Tibial artery (tissue), 4 donors: ENCODE data around the gene BEND7.

Experiments
- DNase-seq, 2 donors: peaks; one replicate each; pipeline ENCODE4 v3.0.0-alpha.2; 2019
- H3K27ac ChIP-seq, 2 donors: fragments of 200-600 bp; sonication (generic) in 1 of 2; 1 replicate in 1 of 2; 2 replicates in 1 of 2; pipeline ENCODE4 v1.5.1; 2018 to 2019; ENCODE audit warnings: mild to moderate bottlenecking in 1 of 2
- H3K27me3 ChIP-seq, 2 donors: fragments of 200-600 bp; sonication (generic) in 1 of 2; one replicate each; pipeline versions ENCODE4 v1.5.1 to v1.6.0; 2016 to 2019
- H3K36me3 ChIP-seq, 3 donors: fragments of 200-600 bp; sonication (generic) in 2 of 3; one replicate each; pipeline ENCODE4 v1.5.1; 2016 to 2019; ENCODE audit warnings: mild to moderate bottlenecking in 2 of 3
- H3K4me1 ChIP-seq, 4 donors: fragments of 200-600 bp; sonication (generic) in 2 of 4; 1 replicate in 3 of 4; 2 replicates in 1 of 4; pipeline ENCODE4 v1.5.1; 2016 to 2019
- H3K4me3 ChIP-seq, 2 donors: fragments of 200-600 bp; sonication (generic) in 1 of 2; 1 replicate in 1 of 2; 2 replicates in 1 of 2; pipeline ENCODE4 v1.5.1; 2018 to 2019; ENCODE audit warnings: mild to moderate bottlenecking in 2 of 2
- H3K9me3 ChIP-seq, 3 donors: fragments of 200-600 bp; sonication (generic) in 1 of 3; one replicate each; pipeline ENCODE4 v1.5.1; 2016 to 2019
- CTCF ChIP-seq, 2 experiments: fragments of 200-600 bp in 1 of 2; fragments of 450-650 bp in 1 of 2; IDR thresholded peaks; one replicate each; pipeline ENCODE4 v1.5.1; 2017 to 2019; ENCODE audit warnings: antibody characterized with exemption in 2 of 2, mild to moderate bottlenecking in 1 of 2, moderate library complexity in 1 of 2
- intact Hi-C: fragments of 100-400 bp; cut with DNase I; formaldehyde crosslinking; loops from one replicate; pipeline ENCODE4 v1.15.0; 2023; ENCODE audit warnings: low total_unique reads

BEND7 gene

GRCh38 chr10:13400196-13400965, 128.4 kb downstream of the BEND7 start:
- Histone ChIP-seq H3K27me3 (peaks cover 0 to 2% of the 10 kb centered on the region in 2 donors), H3K4me3 (no peak overlapping the region), H3K9me3 (peaks cover 0 to 4% (median 0%) of the 10 kb centered on the region in 3 donors), H3K36me3 (no peaks in the 10 kb centered on the region), H3K4me1 (no peaks in the 10 kb centered on the region), H3K27ac (no peak overlapping the region)
- DNase-seq, result no peak
- intact Hi-C loops, result no loop called here
- no peak for TF ChIP-seq CTCF (IDR thresholded peaks at IDR 0.05)

- intact Hi-C loops, result no loop called here
- no peaks in the 10 kb centered on the region for H3K36me3 ChIP-seq
These were observed 129.1 kb downstream of the BEND7 start for GRCh38 chr10:13399752-13400151.

GRCh38 chr10:13399236-13399635, 129.6 kb downstream of the BEND7 start:
- TF ChIP-seq CTCF (IDR thresholded peaks at IDR 0.05), result no peak
- Histone ChIP-seq H3K9me3 (peaks cover 0 to 4% (median 0%) of the 10 kb centered on the region in 3 donors), H3K27me3 (peaks cover 0 to 4% of the 10 kb centered on the region in 2 donors), H3K4me1 (no peaks in the 10 kb centered on the region), H3K4me3 (no peak overlapping the region), H3K27ac (no peak overlapping the region), H3K36me3 (no peaks in the 10 kb centered on the region)
- DNase-seq, result no peak
- intact Hi-C loops, result no loop called here

More at GRCh38 chr10:13399752-13400151, 129.1 kb downstream of the BEND7 start:
- DNase-seq, result no peak
- H3K4me1 ChIP-seq, result no peaks in the 10 kb centered on the region
- TF ChIP-seq CTCF (IDR thresholded peaks at IDR 0.05), result no peak
- peaks cover 0 to 4% (median 0%) of the 10 kb centered on the region in 3 donors for H3K9me3 ChIP-seq
- peaks cover 0 to 4% of the 10 kb centered on the region in 2 donors for H3K27me3 ChIP-seq
- no peak overlapping the region for H3K4me3 ChIP-seq
- H3K27ac ChIP-seq, result no peak overlapping the region

- no peak for TF ChIP-seq CTCF (IDR thresholded peaks at IDR 0.05)
- intact Hi-C loops, result no loop called here
- Histone ChIP-seq H3K27ac (no peak overlapping the region), H3K4me3 (no peak overlapping the region), H3K9me3 (peaks cover 0 to 4% (median 0%) of the 10 kb centered on the region in 3 donors), H3K36me3 (no peaks in the 10 kb centered on the region), H3K27me3 (peaks cover 0 to 4% of the 10 kb centered on the region in 2 donors), H3K4me1 (no peaks in the 10 kb centered on the region)
- no peak for DNase-seq
These were observed 131.8 kb downstream of the BEND7 start for GRCh38 chr10:13397052-13397451.

DNA sequence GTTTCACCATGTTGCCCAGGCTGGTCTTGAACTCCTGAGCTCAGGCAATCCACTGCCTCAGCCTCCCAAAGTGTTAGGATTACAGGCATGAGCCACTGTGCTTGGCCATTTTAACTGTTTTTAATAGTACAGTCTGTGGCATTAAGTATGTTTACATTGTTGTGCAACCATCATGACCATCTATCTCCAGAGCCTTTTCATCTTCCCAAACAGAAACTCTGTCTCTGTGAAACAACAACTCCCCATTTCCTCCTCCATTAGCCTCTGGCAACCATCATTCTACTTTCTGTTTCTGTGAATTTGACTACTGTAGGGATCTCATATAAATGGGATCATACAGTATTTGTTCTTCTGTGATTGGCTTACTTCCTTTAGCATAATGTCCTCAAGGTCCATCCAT, 132.4 kb downstream of the BEND7 start:
- Histone ChIP-seq H3K27me3 (peaks cover 0 to 4% of the 10 kb centered on the region in 2 donors), H3K36me3 (no peaks in the 10 kb centered on the region), H3K4me3 (no peak overlapping the region), H3K4me1 (no peaks in the 10 kb centered on the region), H3K27ac (no peak overlapping the region), H3K9me3 (peaks cover 0 to 4% (median 0%) of the 10 kb centered on the region in 3 donors)
- DNase-seq, result no peak
- intact Hi-C loops, result no loop called here
- no peak for TF ChIP-seq CTCF (IDR thresholded peaks at IDR 0.05)
